ENCODE results near the gene SLC5A10. TPM values are rescaled to one million over a fixed set of nuclear protein-coding genes. Genes with fewer than 3 reads are reported as not detected.

SLC5A10 gene
- total RNA-seq, 4 donors from 2014 or later, result not detected

- H3K27me3 ChIP-seq, result no peaks in the 10 kb centered on the region
- H3K4me1 ChIP-seq, result no peaks in the 10 kb centered on the region
- TF ChIP-seq, protein P1, sequence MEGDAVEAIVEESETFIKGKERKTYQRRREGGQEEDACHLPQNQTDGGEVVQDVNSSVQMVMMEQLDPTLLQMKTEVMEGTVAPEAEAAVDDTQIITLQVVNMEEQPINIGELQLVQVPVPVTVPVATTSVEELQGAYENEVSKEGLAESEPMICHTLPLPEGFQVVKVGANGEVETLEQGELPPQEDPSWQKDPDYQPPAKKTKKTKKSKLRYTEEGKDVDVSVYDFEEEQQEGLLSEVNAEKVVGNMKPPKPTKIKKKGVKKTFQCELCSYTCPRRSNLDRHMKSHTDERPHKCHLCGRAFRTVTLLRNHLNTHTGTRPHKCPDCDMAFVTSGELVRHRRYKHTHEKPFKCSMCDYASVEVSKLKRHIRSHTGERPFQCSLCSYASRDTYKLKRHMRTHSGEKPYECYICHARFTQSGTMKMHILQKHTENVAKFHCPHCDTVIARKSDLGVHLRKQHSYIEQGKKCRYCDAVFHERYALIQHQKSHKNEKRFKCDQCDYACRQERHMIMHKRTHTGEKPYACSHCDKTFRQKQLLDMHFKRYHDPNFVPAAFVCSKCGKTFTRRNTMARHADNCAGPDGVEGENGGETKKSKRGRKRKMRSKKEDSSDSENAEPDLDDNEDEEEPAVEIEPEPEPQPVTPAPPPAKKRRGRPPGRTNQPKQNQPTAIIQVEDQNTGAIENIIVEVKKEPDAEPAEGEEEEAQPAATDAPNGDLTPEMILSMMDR (IDR thresholded peaks at IDR 0.05), result no peak
- no peak for TF ChIP-seq POLR2A (IDR thresholded peaks at IDR 0.05)
- no peaks in the 10 kb centered on the region for H3K36me3 ChIP-seq
- H3K9me3 ChIP-seq, result no peaks in the 10 kb centered on the region
- 81 to 84% methylated on average over 7 of the region's 7 CpGs for WGBS, 2 donors
- DNase-seq, result no peak
- no peak overlapping the region for H3K4me3 ChIP-seq (replicated peaks in 1 of 3)
- no peak overlapping the region for H3K27ac ChIP-seq
- intact Hi-C loops (cut with DNase I), result no loop called here
Measured at GRCh38 chr17:19015428-19015827, 63.5 kb downstream of the SLC5A10 start.

DNA sequence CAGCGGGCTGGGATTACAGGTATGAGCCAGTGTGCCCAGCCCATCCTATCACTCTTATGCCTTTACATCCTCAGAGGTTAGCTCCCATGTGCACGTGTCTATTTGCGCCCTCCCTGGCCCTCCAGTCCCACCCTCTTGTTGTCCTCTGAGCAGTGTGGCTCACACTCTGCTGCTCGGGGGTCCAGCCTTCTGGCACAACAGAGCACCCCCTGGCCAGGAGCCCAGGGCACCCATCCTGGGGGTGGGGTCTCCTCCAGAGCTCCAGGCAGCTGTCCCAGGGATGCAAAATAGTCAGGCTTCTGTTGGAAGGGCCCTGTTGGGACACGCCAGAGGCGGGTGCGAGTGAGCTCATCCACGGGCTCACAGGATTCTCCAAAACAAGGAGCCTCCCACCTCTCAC is 64.3 kb downstream of the SLC5A10 start:
- Histone ChIP-seq H3K27me3 (no peaks in the 10 kb centered on the region), H3K4me3 (replicated peaks in 1 of 3) (no peak overlapping the region), H3K9me3 (no peaks in the 10 kb centered on the region), H3K36me3 (no peaks in the 10 kb centered on the region), H3K27ac (no peak overlapping the region), H3K4me1 (peaks cover 0 to 4% of the 10 kb centered on the region in 2 donors)
- no peak for DNase-seq
- whole genome bisulfite sequencing, 2 donors, result 87 to 88% methylated on average over 7 to 8 of the region's 8 CpGs
- TF ChIP-seq, protein P1 (IDR thresholded peaks at IDR 0.05), result no peak
- TF ChIP-seq POLR2A (IDR thresholded peaks at IDR 0.05), result no peak
- intact Hi-C loops (cut with DNase I), result no loop called here

DNA sequence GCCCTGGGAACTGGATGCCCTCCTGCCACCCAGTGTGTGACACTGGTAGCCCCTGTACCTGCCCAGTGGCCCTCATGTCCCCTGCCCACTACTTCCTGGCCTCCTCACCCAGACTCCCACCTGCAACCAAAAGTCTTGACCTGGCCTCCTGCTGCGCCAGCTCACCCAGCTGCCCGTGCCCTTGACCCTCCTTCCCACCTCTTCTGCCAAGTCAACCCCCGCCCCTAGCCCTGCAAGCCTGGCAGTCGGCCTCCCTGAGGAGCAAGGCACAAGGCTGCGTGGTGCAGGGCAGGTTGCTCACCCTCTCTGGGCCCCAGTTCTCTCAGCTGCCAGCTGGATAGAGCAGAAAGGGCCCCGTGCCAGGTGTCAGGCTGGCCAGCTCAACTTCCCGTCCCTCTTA is 64.9 kb downstream of the SLC5A10 start:
- 80 to 85% methylated on average over 7 of the region's 7 CpGs for WGBS, 2 donors

DNA sequence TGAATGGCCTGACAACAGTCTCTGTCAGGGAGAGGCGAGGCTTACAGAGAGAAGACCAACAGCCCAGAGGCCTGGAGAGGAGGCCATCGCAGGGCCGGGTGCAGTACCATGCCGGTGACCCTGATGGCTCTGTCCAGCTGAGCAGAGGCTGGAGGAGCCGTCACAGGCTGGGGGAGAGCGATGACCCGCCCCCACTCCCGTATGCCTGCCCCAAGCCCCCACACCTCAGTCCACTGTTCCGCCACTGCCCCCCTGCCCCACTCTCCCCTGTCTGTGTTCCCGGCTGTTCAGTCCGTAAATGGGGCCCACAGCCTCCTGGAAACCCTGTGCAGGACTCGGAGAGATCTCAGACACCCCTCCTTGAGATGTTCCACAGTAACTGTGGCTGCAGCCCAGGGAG is 65.4 kb downstream of the SLC5A10 start:
- H3K4me1 ChIP-seq, result peaks cover 0 to 4% of the 10 kb centered on the region in 2 donors
- WGBS, 2 donors, result 65 to 76% methylated on average over 4 to 12 of the region's 12 CpGs
- no peaks in the 10 kb centered on the region for H3K27me3 ChIP-seq
- no peak for DNase-seq
- no peak overlapping the region for H3K27ac ChIP-seq
- no peak for TF ChIP-seq POLR2A (IDR thresholded peaks at IDR 0.05)
- TF ChIP-seq, protein P1 (IDR thresholded peaks at IDR 0.05), result no peak
- H3K9me3 ChIP-seq, result no peaks in the 10 kb centered on the region
- H3K4me3 ChIP-seq (replicated peaks in 1 of 3), result no peak overlapping the region
- no peaks in the 10 kb centered on the region for H3K36me3 ChIP-seq
- intact Hi-C loops (cut with DNase I), result no loop called here

More for the DNA sequence above, 64.9 kb downstream of the SLC5A10 start:
- intact Hi-C loops (cut with DNase I), result no loop called here
- Histone ChIP-seq H3K4me3 (replicated peaks in 1 of 3) (no peak overlapping the region), H3K36me3 (no peaks in the 10 kb centered on the region), H3K27me3 (no peaks in the 10 kb centered on the region), H3K9me3 (no peaks in the 10 kb centered on the region), H3K27ac (no peak overlapping the region), H3K4me1 (peaks cover 0 to 4% of the 10 kb centered on the region in 2 donors)
- no peak for DNase-seq
- TF ChIP-seq, protein P1 (IDR thresholded peaks at IDR 0.05), result no peak
- no peak for TF ChIP-seq POLR2A (IDR thresholded peaks at IDR 0.05)

GRCh38 chr17:19017804-19018599 is 66.0 kb downstream of the SLC5A10 start:
- H3K4me3 ChIP-seq (replicated peaks in 1 of 3), result no peak overlapping the region
- DNase-seq, result no peak
- WGBS, 2 donors, result 88 to 89% methylated on average over 11 to 12 of the region's 16 CpGs
- H3K27me3 ChIP-seq, result no peaks in the 10 kb centered on the region
- H3K4me1 ChIP-seq, result peaks cover 0 to 4% of the 10 kb centered on the region in 2 donors
- intact Hi-C loops (cut with DNase I), result no loop called here
- TF ChIP-seq POLR2A (IDR thresholded peaks at IDR 0.05), result no peak
- TF ChIP-seq, protein P1 (IDR thresholded peaks at IDR 0.05), result no peak
- no peaks in the 10 kb centered on the region for H3K36me3 ChIP-seq
- H3K27ac ChIP-seq, result no peak overlapping the region
- H3K9me3 ChIP-seq, result no peaks in the 10 kb centered on the region
